ENCODE results near the gene CPB1. TPM values are rescaled to one million over a fixed set of nuclear protein-coding genes. Genes with fewer than 3 reads are reported as not detected.
A peak's percentile ranks its signal among the peaks of the same experiment; 100 is the strongest.

Gene CPB1
- total and polyA plus RNA-seq, 4 donors, result 0.86 to 9.3 (median 0.99) TPM

GRCh38 chr3:148903941-148904340, 76.3 kb downstream of the CPB1 start:
- Histone ChIP-seq H3K36me3 (ENCODE audit: control insufficient read depth in 4 of 4, insufficient read depth in 4 of 4, low read length in 4 of 4) (no peaks in the 10 kb centered on the region), H3K9ac (ENCODE audit: insufficient read depth in 1 of 2, low read length in 2 of 2) (no peak overlapping the region), H3K9me3 (ENCODE audit: control insufficient read depth in 4 of 4, insufficient read depth in 3 of 4, low read length in 3 of 4) (no peaks in the 10 kb centered on the region), H3K27me3 (ENCODE audit: control insufficient read depth in 3 of 3, insufficient read depth in 3 of 3, low read length in 2 of 3) (no peaks in the 10 kb centered on the region), H3K4me3 (no peak overlapping the region), H3K27ac (ENCODE audit: low read depth in 1 of 2, low read length in 1 of 2) (no peak overlapping the region), H3K4me1 (ENCODE audit: control insufficient read depth in 5 of 5, insufficient read depth in 5 of 5, low read length in 5 of 5) (peaks cover 0 to 6% (median 0%) of the 10 kb centered on the region in 5 donors)
- DNase-seq (no peak), ATAC-seq (ENCODE audit: insufficient read depth, low FRiP score) (no peak)
- TF ChIP-seq CTCF (IDR thresholded peaks at IDR 0.05; ENCODE audit: control extremely low read depth, extremely low read depth), result no peak

- no peak overlapping the region for H3K4me3 ChIP-seq
- no peak overlapping the region for H3K27ac ChIP-seq (ENCODE audit: low read depth in 1 of 2, low read length in 1 of 2)
- ATAC-seq (ENCODE audit: insufficient read depth, low FRiP score), result no peak
- no peak overlapping the region for H3K9ac ChIP-seq (ENCODE audit: insufficient read depth in 1 of 2, low read length in 2 of 2)
- H3K4me1 ChIP-seq (ENCODE audit: control insufficient read depth in 5 of 5, insufficient read depth in 5 of 5, low read length in 5 of 5), result peaks cover 0 to 6% (median 0%) of the 10 kb centered on the region in 5 donors
- TF ChIP-seq CTCF (IDR thresholded peaks at IDR 0.05; ENCODE audit: control extremely low read depth, extremely low read depth), result no peak
- no peaks in the 10 kb centered on the region for H3K36me3 ChIP-seq (ENCODE audit: control insufficient read depth in 4 of 4, insufficient read depth in 4 of 4, low read length in 4 of 4)
- H3K9me3 ChIP-seq (ENCODE audit: control insufficient read depth in 4 of 4, insufficient read depth in 3 of 4, low read length in 3 of 4), result no peaks in the 10 kb centered on the region
- WGBS, 2 donors, result 66 to 87% methylated on average over 2 of the region's 2 CpGs
- peak in 2 of 3 donors; percentile 36 to 46 for DNase-seq
- H3K27me3 ChIP-seq (ENCODE audit: control insufficient read depth in 3 of 3, insufficient read depth in 3 of 3, low read length in 2 of 3), result no peaks in the 10 kb centered on the region
Observed at GRCh38 chr3:148906667-148907066, 79.1 kb downstream of the CPB1 start.

Other genes with a start within 250 kb of the CPB1 start
- gene AGTR1, start 129.9 kb upstream of the CPB1 start, total RNA-seq, result 10 to 100 TPM in 1 of 2 donors, 1 to 10 TPM in 1; 3.2 to 17.9 TPM
- gene AGTR1, start 129.9 kb upstream of the CPB1 start, polyA plus RNA-seq, result 1 to 10 TPM; 2.9 to 4.2 TPM
- 10 to 100 TPM in 1 of 2 donors, 1 to 10 TPM in 1; 2.4 to 37.4 TPM for gene CPA3, start 37.5 kb downstream of the CPB1 start, total RNA-seq
- 1 to 10 TPM; 2.2 to 2.6 TPM for gene CPA3, start 37.5 kb downstream of the CPB1 start, polyA plus RNA-seq
- 10 to 100 TPM; 41.8 to 78.7 TPM for gene GYG1, start 163.7 kb downstream of the CPB1 start, total RNA-seq
- 100 to 1,000 TPM in 1 of 2 donors, 10 to 100 TPM in 1; 23.2 to 115 TPM for gene GYG1, start 163.7 kb downstream of the CPB1 start, polyA plus RNA-seq